Measurements from ENCODE around the gene S1PR3.

The S1PR3 gene

GRCh38 chr9:89009546-89009840, 18.2 kb downstream of the S1PR3 start:
- no peak for DNase-seq (ENCODE audit: low read depth)

- DNase-seq (ENCODE audit: low read depth): no peak
These were observed 18.8 kb downstream of the S1PR3 start for GRCh38 chr9:89010056-89010455.

DNA sequence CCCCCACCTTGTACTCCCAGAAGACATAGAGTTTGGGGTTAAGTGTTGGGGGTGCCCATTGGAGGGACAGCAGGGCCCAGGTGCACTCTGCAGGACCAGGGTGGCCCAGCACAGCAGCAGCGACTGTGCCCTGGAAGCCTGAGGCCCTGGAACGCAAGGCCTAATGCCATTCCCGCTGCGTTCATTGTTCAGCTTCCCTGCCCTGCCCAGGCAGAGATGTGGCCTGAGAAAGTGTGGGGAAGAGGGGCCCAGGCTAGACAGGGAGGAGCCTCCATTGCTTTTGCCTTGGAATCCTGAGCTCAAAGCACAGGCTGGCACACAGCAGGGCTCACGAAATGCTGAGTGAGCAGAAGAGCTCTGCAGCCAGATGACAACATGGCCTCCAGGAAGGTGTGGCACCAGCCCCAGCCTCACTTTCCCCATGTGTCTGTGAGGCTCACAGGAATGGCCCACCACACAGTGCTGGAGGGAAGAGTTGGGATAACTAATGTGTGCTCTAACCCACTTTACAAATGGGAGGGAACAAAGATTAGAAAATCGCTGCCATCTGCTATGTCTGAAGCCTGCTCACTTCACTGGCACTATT, 19.4 kb downstream of the S1PR3 start:
- no peak for DNase-seq (ENCODE audit: low read depth)

- no peak for DNase-seq (ENCODE audit: low read depth)
These were observed 20.4 kb downstream of the S1PR3 start for GRCh38 chr9:89011683-89012082.

DNA sequence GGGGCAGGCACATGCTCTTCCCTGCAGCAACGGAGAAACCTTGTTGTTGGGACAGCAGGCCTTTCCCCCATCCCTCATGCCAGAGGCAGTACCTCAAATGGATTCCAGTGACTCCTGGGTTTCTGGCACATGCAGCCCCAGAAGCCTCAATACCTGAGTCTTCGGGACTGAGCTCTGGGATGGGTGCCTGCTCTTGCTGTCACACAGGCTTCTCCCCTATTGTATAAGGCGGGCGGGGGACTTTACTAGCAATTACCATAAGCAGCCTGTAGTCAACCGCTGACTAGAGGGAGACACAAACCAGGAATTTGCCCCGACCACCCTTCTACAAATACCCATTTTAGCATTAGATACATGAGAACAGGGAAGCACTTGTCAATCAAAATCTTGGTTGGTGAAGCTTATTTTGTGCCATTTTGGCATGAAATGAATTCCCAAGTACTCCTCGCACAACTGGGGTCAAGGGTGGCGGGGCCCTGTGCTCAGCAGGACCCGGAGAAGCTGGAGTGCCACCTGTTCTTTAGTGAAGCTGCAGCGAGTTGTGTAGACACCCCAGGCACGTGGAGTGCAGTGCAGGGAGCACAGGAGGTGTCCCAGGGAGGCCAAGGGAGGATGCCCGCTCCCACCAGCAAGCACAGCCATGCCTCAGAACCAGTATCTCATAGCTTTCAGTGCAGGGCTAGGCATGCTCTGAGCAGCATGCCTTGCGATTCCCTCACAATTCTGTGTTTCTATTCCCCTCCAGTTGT, 21.2 kb downstream of the S1PR3 start:
- DNase-seq (ENCODE audit: low read depth): no peak

- no peak for DNase-seq (ENCODE audit: low read depth)
These were observed 22.4 kb downstream of the S1PR3 start for GRCh38 chr9:89013660-89014059.

DNA sequence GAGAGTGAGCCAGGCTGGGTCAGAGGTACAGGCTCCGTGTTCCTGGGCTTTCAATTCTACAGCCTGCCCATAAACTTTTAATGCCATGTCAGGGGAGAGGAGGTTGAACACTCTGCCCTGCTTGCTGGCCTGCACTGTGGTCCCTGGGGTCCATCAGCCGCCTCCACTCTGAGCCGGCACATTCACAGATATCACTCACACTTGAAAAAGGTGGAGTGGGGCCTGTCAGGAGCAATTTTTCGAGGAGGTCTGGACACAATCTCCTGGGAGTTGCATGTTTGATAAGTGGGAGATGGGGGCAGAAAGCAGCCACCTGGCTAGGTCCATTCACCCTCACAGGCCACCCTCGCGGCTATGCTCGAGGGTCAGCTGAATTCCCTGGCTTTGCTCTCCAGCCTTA, 22.9 kb downstream of the S1PR3 start:
- DNase-seq (ENCODE audit: low read depth): no peak

DNA sequence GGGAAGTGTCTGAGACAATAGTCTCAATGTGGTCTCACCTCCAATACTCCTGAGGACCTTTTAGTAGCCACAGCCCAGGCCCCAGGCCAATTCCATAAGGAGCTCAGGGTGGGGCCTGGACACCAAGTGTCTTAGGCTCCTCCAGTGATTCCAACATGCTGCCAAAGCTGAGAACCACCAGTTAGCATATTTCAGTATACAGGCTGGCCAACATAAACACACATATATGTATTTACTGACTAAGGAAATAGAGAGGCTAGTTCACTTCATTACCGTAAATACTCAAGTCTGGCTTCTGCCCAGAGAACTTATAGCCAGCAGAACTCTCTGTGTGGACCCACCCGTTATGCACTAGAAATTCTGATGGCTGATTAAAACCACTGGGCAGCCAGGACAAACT, 24.1 kb downstream of the S1PR3 start:
- no peak for DNase-seq (ENCODE audit: low read depth)

- DNase-seq (ENCODE audit: low read depth): no peak
These were observed 29.5 kb downstream of the S1PR3 start for GRCh38 chr9:89020754-89021153.

DNA sequence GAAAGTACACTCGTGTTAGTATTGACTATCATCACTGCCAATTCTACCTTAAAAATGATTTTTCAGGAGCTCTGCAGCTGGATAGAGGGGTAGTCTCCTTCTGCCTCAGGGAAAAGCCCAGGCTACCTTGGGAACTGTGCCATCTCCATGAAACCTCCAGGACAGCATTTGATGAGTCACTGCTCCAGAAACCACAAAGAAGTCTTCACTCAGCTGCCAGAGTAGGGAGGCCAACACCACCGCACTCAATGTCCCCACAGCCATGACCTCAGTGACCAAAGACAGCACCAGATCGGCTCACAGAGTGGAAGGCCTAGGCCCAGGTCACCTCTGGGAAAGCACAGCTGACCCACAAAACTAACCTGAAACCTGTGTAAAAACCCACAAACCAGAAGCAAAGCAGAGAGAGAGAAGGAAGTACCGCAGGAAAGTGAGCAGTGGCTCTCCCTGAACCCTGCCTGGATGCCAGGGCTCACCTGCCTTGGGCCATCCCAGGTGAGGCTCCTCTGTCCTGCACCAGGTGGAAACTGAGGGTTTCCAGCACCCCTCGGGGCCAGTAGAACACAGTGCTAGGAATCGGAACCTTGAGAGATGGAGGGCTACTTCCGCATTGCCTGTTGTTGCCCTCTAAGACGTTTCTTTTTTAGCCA, 30.0 kb downstream of the S1PR3 start:
- no peak for DNase-seq (ENCODE audit: low read depth)

- no peak for DNase-seq (ENCODE audit: low read depth)
These were observed 30.9 kb downstream of the S1PR3 start for GRCh38 chr9:89022001-89022759.

DNA sequence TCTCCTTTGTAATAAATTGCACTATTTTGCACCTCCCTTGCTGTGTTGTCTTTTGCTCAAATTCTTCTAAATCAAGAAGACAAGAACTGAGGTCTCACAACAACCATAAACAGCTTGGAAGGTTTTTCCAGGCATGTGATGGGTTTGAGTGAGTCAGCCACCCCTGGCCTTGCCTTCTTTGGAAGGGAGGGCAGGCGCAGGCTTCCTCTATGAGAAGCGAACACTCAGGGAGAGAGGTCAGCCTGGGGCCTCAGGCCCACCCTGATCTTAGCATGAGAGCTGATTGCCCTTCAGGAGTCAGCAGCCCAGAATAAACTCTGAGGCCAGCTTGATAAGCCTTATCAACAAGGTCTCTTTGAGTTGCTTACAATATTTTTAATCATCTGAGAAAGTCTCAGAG, 31.6 kb downstream of the S1PR3 start:
- DNase-seq (ENCODE audit: low read depth): no peak

GRCh38 chr9:89023740-89024139, 32.5 kb downstream of the S1PR3 start:
- no peak for DNase-seq (ENCODE audit: low read depth)

- DNase-seq (ENCODE audit: low read depth): no peak
These were observed 33.5 kb downstream of the S1PR3 start for GRCh38 chr9:89024727-89025126.

DNA sequence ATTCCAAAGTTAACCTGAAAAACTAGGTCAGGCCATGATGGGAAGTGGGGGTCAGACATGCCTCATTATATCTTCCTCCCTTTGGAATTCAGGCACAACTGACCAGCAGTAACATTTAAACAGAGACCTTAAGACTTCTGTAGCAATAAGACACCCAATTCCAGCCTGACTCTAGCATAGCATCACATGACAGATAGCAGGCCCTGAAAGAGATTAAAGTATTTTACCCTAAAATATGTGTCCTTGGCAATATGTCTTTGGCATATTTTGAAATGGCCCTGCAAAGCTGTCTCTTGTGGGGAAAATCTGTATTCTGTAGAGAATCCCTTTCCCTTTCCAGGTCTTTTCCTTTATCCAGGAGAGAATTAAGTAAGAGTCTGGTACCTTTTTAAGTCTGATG, 34.3 kb downstream of the S1PR3 start:
- no peak for DNase-seq (ENCODE audit: low read depth)

GRCh38 chr9:89026876-89027275, 35.6 kb downstream of the S1PR3 start:
- DNase-seq (ENCODE audit: low read depth): no peak

- no peak for DNase-seq (ENCODE audit: low read depth)
These were observed 38.5 kb downstream of the S1PR3 start for GRCh38 chr9:89029788-89030187.

- no peak for DNase-seq (ENCODE audit: low read depth)
These were observed 40.9 kb downstream of the S1PR3 start for GRCh38 chr9:89032173-89032572.

DNA sequence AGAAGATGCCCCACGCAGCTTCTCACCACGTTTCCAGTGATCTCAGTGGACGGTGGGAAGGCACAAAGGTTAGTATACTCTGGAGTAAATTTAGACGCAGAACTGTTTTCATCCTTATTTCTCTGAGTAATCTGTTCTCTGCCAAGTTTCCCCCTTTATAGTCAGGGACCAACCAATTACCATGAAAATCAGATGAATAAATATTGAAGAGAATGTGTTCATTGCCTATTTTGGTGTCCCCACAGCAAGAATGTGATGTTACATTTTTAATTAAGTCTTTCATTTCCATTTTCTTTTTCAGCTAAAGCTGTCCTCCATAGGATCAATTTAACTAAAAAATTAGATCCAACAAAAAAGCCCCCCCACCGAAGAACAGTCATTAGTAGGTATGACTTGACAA, 41.4 kb downstream of the S1PR3 start:
- DNase-seq (ENCODE audit: low read depth): no peak

GRCh38 chr9:89036383-89036782, 45.1 kb downstream of the S1PR3 start:
- DNase-seq (ENCODE audit: low read depth): no peak

DNA sequence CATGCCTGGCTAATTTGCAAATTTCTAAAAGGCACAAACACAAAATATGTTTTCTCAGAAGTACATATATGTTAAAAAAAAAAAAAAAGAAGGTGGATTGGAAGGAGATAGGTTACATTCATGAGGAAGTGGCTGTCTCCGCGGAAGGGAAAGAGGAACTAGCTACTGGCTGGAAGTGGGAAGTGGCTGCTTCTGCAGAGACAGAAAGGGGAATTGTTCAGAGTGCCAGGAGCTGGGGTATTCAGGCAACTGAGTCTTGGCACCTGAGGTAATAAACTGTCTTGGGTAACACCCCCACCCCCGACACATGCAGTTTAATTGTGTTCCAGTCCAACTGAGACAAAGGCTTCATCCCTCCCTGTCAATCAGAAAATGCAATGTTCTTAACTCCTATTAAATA, 45.6 kb downstream of the S1PR3 start:
- DNase-seq (ENCODE audit: low read depth): no peak

- no peak for DNase-seq (ENCODE audit: low read depth)
These were observed 46.1 kb downstream of the S1PR3 start for GRCh38 chr9:89037346-89037745.

DNA sequence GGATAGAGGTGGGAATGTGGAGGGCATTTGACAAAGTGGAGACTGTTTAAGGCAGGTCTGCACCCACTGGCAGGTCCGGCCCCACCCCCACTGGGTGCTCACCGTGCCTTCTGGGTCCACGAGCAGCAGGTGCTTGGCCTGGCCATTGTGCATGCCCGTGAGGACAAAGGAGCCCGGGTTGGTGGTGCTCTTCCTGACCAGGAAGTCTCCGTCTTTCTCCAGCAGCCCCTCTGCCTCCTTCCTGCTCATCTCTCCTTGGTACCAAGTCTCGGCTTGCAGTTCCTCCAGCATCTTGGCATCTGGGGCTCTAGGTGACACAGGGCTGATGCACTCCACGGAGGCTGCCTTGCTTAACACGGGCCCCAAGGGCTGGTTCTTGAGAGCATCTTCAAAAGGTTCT, 46.6 kb downstream of the S1PR3 start:
- no peak for DNase-seq (ENCODE audit: low read depth)

All from HS-27A (cell line).